Astrocyte of the hippocampus (primary cell): ENCODE measurements around the gene KIAA1755.
"Not testable (repeated sequence)": the region's sequence is repeated elsewhere in the genome, so short reads cannot be mapped to it uniquely, and the experiment has no call there.

ENCODE experiments used
- DNase-seq: peaks from one replicate; pipeline ENCODE4 v3.0.0; 2011; ENCODE audit warnings: low read depth, low spot score

The KIAA1755 gene

DNA sequence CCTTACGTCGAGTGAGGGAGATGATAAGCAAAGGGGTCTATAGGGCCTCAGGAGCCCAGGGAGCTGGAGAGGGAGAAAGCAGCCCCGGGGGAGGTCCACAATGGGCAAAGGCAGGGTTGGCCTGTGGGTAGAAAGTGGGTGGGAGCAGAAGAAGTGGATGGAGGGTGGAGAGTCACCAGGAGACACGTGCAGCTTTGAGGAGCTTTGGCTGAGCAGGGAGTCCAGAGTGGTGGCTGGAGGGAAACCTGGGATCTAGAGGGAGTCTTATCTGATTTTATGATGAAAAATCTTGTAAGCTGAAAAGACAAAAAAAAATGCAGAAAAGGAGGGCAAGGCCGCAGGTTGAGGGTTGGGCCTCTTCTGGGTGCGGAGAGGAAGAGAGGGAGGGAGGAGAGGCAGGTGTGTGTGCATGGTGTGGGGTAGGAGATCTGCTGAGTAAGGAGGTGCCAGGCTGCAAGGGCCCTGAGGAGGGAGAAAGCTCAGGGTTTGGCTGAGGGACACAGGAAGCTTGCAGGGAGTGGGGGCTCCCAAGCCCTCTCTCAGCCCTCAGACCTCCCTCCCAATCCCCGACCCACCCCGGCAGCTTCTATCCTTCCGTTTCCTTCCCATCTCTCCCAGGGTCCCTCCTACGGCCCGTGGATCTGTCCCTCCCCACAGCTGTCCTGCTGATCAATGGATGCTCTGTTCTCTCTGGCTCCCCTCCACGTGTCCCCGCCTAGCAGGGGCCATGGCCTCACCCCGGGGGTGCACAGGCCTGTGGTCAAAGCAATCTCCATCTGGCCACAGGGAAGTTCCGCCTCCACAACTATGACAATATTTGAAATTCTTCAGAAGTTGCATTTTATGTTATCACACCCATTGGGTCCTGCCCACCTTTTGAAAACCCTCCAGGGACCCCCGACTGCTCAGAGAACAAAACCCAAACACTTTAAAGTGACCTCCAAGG is 26.3 kb upstream of the KIAA1755 start:
- DNase-seq: peak; percentile 56

DNA sequence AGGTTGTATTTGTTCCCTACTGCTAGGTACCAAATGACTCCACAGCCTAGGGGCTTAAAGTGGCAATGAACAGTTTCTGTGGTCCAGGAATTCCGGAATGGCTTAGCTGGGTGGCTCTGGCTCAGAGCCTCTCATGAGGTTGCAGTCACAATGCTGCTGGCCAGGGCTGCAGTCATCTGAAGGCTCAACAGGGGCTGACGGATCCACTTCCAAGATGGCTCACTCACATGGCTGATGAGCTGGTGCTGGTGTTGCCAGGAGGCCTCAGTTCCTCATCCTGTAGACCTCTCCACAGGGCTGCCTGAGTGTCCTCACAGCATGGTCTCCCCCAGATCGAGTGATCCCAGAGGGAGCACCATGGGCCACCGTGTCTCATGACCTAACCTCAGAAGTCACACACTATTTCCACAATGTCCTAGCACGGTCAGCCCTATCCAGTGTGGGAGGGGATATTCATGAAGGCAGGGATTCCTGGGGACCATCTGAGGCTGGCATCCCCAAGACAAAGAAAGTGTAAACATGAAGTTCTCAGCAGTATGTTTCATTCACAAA is 24.4 kb upstream of the KIAA1755 start:
- no peak for DNase-seq

DNA sequence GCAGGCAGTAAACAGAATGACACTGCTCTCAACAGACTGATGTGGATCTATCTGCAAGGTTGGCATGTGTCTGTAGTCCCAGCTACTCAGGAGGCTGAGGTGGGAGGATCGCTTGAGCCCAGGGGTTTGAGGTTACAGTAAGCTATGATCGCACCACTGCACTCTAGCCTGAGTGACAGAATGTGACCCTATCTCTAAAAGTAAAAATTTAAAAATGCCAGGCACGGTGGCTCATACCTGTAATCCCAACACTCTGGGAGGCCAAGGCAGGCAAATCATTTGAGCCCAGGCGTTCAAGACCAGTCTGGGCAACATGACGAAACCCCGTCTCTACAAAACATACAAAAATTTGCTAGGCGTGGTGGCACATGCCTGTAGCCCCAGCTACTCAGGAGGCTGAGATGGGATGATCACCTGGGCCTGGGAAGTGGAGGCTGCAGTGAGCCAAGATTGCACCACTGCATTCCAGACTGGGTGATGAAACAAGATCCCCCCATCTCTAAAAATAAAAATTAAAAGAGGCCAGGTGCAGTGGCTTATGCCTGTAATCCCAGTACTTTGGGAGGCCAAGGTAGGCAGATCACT is 23.6 kb upstream of the KIAA1755 start:
- not testable (repeated sequence) for DNase-seq

DNA sequence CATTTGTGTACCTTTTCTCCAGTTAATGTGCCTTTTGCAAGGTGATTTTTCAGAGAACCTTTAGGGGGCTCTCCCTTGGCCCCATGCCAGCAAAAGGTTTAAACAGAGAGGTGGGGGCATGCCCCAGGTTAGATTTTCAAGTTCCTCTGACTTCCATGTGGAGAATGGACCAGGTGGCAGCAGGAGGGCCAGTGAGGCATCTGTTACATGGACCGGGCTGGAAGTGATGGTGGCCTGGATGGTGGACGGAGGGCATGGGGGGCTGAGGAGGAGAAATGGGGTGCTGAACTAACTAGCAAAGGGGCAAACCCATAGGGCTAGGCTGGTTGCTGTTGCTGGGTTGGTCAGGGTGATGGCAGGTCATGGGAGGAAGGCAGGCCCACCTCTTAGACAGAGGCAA is 22.7 kb upstream of the KIAA1755 start:
- no peak for DNase-seq

DNA sequence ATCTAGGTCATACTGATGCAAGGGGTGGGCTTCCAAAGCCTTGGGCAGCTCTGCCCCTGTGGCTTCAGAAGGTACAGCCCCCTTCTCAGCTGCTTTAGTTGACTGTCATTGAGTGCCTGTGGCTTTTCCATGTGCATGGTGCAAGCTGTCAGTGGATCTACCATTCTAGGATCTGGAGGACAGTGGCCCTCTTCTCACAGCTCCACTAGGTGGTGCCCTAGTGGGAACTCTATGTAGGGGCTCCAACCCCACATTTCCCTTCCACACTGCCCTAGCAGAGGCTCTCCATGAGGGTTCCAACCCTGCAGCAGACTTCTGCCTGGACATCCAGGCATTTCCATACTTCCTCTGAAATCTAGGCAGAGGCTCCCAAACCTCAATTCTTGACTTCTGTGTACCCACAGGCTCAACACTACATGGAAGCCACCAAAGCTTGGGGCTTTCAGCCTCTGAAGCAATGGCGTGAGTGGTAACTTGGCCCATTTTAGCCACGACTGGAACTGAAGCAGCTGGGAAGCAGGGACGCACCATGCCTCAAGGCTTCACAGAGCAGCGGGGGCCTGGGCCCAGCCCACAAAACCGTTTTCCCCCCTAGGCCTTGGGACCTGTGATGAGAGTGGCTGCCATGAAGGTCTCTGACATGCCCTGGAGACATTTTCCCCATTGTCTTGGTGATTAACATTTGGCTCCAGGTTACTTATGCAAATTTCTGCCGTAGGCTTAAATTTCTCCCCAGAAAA is 20.8 kb upstream of the KIAA1755 start:
- DNase-seq: not testable (repeated sequence)

DNA sequence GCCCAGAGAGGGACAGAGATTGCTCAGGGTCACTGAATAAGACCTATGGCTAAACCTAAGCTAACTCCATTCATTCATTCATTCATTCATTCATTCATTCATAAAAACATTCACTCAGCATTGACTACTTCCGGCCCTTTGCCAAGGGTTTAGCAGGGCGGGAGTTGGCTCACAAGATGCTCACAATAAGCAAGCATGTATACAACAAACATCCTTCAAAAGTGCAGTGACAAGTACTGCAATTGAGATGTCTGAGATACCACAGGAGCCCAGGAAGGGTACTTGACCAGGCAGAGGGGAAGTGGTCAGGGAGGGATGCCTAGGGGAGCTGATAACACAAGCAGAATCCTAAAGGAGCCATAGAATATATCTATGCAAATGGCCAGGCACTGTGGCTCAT is 18.2 kb upstream of the KIAA1755 start:
- DNase-seq: no peak

DNA sequence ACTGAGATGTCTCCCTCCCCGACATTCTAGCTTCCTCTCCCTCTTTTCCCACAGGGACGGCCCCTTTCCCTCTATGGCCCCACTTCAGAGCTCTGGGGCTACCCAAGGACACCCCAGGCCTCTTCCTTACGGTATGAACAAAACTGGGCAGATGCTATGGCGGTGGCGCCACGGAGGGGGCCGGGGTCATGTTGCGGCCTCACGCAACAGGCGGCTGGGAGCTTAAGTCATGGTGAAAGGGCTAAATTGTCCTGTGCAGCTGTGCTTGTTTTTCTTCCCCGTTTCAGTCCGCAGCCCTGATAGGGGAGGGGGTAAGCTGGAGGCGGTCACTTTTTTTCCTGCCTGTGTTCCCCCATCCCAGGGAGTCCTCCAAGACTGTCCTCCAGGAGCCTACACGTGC is 17.6 kb upstream of the KIAA1755 start:
- DNase-seq: no peak

DNA sequence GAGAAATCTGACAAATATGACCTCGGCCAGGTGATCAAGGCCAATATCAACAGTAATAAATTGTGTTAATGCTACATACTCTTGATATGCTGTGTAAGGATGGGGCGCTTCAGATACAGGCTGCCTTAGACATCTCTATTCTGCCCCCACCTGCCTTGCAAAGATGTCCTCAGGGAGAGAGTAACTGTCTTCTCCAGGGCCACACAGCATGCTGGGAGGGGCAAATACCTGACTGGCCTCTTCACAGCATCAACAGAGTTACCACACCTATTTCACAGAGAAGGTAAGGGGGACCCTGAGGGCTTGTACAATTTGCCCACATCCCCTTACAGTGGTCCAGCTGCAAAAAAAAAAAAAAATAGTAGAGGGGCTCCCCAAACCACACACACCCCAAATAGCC is 17.2 kb upstream of the KIAA1755 start:
- DNase-seq: no peak

DNA sequence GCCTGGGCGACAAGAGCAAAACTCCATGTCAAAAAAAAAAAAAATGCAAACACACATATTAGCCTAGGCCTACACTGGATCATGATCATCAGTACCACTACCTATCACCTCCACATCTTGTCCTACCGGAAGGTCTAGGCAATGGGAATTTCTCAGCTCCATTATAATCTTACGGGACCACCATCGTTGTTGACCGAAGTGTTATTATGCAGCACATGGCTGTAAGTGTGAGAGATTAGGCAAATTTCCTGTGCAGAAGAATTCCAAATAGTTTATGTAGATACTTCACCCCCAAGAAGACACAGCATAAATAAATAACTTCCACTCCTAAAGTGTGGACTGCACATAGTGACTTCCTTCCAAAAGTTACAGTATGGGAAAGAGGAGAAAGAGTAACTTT is 16.8 kb upstream of the KIAA1755 start:
- no peak for DNase-seq

DNA sequence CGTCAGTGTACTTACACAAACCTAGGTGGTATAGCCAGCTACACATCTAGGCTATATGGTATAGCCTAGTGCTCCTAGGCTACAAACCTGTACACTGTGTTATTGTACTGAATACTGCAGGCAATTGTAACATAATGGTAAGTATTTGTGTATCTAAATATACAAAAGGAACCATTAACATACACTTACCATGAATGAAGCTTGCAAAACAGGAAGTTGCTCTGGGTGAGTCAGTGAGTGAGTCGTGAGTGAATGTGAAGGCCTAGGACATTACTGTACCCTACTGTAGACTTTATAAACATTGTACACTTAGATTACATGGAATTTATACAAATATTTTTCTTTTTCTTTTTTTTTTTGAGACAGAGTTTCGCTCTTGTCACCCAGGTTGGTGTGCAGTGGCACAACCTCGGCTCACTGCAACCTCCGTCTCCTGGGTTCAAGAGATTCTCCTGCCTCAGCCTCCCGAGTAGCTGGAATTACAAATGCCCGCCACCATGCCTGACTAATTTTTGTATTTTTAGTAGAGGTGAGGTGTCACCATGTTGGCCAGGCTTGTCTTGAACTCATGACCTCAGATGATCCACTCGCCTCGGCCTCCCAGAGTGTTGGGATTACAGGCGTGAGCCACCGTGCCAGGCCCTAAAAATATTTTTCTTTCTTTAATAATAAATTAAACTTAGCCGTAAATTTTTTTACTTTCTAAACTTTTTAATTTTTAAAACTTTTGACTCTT is 15.4 kb upstream of the KIAA1755 start:
- DNase-seq: peak; percentile 54

DNA sequence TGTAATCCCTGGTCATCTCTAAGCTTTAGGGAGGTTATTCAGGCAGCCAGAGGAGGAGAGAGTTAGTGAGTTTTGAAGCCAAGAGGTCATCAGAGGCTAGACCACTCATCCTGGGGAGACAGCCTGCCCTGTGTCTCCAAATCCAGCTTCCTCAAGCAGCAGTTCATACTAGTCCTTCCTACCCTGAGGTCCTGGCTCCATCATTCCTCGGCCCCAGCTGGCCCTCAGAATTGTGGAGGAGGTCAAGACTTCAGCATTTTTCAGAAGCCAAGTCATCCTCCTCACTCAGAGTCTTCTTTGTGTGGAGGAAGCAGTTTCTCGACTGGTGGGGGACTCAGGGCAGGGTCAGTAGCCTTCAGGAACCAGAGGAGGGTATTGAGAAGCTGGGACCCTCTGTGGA is 12.4 kb upstream of the KIAA1755 start:
- no peak for DNase-seq

DNA sequence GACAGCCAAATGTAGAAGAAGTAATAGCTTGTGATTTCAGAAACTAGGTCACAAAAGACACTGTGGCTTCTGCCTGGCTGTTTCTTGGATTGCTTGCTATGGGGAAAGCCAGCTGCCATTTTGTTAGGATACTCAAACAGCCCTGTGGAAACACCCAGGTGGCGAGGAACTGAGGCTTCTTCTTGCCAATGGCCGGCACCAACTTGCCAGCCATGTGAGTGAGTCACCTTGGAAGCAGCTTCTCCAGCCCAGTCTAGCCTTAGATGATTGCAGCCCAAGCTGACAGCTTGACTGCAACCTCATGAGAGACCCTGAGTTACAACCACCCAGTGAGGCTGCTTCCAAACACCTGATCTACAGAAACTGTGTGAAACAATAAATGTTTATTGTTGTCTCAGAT is 11.9 kb upstream of the KIAA1755 start:
- DNase-seq: no peak

DNA sequence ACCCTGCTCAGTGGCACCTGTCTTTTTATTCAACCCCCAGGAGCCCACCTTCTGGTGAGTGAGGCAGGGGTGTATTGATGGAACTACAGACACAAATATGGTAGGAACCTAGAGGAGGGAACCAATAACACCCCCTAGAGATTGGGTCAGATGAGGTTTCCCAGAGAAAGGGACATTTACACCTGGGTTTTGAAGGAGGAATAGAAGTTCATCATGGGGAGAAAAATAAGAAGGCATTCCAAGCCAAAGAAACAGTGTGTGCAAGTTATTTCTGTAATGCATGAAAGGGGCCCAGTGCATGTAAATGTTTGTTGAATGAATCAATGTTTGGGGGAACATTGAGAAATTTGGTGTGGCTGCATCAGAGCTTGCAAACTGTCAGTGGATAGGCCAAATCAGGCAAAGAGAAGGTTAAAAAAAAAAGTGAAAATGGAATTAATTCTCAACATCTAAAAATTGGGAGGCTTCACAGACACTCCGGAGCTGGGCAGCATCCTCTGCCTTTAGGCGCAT is 11.1 kb upstream of the KIAA1755 start:
- no peak for DNase-seq

DNA sequence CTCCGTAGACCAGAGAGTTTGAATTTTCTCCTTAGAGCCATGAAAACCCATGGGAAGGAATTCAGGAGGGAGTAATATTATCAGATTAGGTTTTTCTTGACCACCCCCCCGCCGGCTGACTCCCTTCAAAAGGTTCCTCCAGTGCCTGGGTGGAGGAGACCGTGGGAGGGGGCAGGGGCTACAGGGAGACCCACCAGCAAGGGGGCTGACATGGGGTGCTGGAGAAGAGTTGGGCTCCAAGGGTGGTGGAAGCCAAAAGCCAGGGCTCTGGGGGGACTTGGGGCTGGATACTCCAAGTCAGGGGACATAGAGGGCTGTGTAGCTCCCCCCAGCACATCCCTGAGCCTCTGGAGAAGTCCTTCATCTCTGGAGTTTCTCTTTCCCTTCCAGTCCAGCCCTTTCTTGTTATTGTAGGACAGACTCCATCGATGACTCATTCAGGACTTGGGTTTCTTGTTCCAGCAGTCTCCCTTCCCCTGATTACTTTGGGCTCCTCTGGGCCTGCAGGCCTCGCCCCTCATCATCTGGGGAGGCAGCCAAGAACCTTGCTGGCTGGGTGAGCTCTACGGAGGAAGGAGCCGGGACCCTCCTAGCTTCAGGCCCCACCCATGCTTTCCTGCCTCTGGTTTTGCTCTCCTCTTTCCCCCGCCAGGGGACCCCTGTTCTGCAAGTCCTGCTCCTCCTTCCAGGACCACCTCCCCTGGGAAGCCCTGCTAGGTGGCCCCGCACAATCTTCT is 10.5 kb upstream of the KIAA1755 start:
- peak; percentile 96 for DNase-seq

DNA sequence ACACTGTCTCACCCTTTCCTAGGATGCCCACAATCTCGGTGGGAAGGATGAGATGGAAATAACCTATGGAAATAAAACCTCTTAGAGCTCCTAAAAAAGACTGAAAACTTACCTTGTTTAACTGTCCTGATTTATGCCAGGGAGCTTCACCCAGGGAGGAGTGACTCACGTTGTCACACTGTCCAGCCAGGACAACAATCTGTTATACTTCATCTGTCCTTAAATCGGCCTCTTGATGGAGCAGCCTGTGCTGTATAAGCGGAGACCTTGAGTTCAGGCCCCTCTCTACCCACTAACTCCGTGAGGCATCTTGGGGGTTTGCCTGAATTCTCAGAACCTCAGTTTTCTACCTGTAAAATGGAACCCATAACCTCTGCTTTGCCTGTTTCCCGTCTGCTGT is 9.2 kb upstream of the KIAA1755 start:
- no peak for DNase-seq

DNA sequence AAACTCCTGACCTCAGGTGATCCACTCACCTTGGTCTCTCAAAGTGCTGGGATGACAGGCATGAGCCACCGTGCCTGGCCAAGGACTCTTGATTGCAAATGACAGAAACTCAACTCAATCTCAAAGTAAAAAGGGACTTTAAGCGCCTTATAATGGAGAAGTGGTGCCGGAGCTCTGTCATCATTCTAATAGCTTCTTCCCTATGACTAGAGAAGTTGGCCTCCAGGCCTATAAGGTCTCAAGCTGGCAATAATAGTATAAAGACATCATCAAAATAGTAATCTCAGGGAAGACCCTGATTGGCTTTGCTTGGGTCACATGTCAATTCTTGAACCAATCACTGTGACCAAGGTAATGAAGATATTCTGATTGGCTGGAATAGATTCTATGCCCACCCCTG is 8.5 kb upstream of the KIAA1755 start:
- DNase-seq: no peak

DNA sequence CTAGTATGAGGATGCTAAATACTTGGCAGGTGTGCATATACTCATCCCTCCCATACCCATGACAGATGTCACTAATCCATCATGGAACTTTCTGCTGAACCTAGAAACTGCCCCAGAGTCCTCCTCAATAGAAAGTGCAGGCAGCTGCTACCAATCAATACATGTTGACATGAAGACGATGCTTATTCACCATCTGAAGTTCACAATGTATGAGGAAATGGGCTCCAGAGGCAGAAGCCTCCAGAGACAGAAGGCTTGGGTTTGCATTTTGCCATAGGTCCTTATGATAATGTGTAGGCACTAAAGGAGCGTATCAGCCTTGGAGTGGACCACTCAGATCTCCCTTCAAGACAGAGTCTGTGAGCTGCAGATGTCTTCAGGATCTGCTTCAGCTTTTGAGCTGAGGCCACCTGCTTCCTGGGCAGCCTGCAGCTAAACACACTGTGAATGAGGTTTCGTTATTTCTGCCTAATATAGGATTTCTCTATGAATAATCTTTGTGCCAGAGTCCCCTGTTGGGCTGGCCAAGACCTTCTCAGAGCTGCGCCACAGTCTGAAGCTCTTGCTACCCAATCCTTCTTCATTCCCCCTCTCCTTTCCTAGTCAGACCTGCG is 7.5 kb upstream of the KIAA1755 start:
- DNase-seq: no peak

DNA sequence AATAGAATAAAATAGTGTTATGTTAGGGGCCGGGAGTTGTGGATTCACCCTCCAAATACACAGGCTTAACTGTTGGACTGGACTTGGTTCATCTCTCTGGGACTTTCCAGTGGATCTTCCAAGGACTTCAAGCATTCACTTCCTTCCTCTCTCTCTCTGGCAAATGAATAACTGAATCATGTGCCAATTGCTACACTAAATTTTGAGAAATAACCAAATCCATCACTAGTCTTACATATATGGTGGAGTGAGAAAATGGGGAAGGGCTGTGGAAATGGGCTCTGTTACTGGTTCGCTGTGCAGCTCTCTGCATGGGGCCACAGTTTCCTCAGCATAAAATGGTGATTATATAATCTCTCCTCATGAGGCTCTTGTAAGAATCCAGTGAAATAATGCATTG is 6.8 kb upstream of the KIAA1755 start:
- DNase-seq: no peak

DNA sequence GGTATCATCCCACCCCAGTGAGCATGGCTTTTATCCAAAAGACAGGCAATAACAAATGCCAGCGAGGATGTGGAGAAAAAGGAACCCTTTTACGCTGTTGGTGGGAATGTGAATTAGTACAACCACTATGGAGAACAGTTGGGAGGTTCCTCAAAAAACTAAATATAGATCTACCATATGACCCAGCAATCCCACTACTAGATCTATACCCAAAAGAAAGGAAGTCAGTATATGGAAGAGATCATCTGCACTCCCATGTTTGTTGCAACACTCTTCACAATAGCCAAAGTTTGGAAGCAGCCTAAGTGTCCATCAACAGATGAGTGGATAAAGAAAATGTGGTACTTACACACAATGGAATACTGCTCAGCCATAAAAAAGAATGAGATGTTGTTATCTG is 5.9 kb upstream of the KIAA1755 start:
- DNase-seq: no peak

DNA sequence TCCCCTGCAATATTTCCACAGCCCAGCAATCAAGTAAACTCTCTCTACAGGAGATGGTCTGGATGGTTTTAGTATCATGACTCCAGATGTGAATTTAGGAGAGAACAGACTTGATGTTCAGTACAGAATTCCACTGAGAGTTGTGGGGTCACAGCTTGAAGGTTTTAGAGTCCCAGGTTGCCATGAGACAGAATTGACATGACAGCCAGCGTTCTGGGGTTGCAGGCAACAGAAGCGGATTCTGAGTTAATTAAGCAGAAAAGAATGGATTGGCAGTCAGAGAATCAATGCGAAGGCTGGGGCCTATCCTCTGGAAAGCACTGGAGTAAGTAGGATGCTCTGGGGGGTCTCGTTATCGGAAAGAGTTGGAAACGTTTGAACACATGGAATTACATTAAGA is 2.4 kb upstream of the KIAA1755 start:
- no peak for DNase-seq
